CD4-positive, alpha-beta T cell treated with Interleukin-12 subunit alpha and Interleukin-12 subunit beta, for 1 hour (primary cell): Measurements from ENCODE around the gene AATK.

Source experiments
- DNase-seq: peaks from one replicate; pipeline ENCODE4 v3.0.0-alpha.2; 2020

AATK gene

GRCh38 chr17:81181811-81182185 is 15.8 kb upstream of the AATK start:
- DNase-seq: no peak

GRCh38 chr17:81180836-81181810 is 15.1 kb upstream of the AATK start:
- no peak for DNase-seq

DNA sequence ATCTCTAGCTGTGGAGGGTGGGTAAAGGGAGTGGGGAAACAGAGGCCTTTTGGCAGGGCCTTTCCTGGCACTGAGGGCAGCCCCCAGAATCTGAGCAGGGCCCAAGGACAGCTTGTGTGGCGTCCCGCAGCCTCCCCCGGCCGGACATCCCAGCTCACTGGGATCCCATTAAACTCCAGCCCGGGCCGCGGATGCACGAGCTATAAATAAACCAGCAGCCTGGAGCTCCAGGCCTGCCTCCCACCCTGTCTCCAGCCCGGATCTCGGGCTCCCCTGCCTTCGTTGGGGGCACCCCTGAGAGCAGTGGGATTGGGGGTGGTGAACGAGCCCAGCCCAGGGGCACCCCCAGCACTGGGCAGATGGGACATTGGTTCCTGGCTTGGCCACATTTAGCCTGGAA is 13.8 kb upstream of the AATK start:
- no peak for DNase-seq

- no peak for DNase-seq
These were observed 13.2 kb upstream of the AATK start for GRCh38 chr17:81179220-81179619.

DNA sequence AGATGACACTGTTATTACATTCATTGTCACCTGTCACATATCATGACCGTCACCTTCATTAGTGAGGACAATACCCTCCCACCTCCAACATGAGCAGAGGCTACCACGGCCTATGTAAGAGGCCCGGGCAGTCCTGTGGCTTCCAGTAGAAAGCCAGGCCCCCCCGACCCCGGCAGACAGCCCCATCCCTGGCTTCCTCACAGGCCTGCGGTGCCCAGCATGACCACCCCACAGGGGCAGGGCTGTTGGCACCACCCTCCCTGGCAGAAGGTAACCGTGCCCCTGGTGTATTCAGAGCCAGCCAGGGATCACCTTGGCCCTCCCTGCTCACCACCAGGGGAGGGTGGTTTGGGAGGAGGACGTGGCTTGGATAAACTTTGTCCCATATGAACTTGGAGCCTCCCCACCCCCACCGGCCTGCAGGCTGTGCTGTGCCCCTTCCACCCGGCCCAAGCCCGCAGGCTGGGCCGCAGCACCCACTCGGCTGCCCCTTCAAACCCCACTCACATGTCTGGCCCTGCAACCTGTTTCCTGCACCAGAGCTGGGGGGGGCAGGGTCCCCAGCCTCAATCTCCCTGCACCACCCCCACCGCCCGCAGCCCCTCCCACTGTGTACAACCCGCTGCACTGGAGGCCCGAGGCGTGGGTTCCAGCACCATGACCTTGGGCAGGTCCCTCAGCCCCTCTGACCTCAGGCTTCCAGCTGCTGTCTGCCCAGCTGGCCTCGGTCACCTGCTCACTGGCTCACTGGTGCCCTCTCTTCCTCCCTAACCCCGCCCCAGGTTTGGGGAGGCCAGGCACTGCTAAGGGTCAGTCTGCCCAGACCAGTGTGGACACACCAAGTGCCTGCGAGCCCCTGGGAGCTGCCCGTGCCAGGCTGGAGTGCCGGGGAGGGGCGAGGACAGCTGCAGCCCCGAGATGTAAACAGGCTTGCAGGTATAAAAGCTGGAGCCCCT is 12.4 kb upstream of the AATK start:
- no peak for DNase-seq

- no peak for DNase-seq
These were observed 10.6 kb upstream of the AATK start for GRCh38 chr17:81176666-81177065.

DNA sequence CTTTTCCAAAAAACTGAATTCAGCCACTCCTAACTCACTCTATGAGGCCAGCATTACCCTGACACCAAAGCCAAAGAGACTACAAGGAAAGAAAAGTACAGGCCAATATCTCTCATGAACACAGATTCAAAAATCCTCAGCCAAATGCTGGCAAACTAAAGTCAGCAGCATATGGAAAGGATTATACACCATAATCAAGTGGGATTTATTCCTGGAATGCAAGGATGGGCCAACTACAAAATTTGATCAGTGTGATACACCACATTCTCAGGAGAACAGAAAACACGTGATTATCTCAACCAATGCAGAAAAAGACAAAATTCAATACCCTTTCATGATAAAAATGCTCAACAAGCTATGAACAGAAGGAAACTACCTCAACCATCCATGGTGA is 7.7 kb upstream of the AATK start:
- DNase-seq: no peak

DNA sequence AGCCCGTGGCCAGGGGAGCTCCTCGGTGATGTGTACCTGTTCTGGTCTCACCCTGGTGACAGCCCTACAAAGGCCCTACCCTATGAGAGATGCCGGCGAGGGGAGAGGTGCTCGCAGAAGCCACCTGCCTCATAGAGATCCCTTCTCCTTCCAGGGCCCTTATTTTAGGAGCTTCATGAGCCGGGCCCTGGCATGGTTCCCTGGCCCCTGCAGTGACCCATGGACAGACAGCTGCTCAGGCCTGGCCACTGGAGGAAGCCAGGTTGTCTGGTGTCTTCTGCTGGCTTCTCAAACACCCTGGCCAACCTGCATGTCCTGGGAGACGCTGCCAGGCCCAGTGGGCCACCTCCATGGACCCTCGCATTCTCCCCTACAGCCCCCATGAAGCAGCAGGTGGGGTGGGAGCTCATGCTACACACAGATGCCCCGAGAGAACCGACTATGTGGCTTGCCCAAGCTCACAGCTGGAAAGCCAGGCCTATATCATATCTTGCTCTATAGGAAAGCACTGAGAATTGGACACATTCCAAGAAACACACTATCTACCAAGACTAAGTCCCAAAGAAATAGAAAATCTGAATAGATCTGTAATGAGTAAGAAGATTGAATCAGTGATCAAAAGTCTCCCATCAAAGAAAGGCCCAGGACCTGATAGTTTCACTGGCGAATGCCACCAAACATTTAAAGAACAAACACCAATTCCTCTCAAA is 7.2 kb upstream of the AATK start:
- no peak for DNase-seq

DNA sequence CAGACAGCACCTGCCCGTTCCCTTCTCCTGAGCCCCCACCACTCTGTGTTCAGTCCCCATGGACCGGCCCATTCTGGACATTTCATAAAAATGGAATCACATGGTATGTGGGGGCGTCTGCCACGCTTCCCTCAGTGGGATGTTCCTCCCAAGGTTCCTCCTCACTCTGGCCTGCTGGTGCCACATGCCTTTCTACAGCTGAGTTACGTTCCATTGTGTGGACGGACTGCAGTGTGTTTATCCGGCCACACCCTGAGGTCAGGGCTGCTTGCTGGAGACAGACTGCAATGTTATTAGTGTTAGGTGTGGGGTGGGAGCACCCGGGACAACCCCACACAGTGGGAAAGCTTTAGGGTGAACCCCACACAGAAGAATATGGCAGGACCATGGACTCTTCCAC is 5.9 kb upstream of the AATK start:
- DNase-seq: no peak

DNA sequence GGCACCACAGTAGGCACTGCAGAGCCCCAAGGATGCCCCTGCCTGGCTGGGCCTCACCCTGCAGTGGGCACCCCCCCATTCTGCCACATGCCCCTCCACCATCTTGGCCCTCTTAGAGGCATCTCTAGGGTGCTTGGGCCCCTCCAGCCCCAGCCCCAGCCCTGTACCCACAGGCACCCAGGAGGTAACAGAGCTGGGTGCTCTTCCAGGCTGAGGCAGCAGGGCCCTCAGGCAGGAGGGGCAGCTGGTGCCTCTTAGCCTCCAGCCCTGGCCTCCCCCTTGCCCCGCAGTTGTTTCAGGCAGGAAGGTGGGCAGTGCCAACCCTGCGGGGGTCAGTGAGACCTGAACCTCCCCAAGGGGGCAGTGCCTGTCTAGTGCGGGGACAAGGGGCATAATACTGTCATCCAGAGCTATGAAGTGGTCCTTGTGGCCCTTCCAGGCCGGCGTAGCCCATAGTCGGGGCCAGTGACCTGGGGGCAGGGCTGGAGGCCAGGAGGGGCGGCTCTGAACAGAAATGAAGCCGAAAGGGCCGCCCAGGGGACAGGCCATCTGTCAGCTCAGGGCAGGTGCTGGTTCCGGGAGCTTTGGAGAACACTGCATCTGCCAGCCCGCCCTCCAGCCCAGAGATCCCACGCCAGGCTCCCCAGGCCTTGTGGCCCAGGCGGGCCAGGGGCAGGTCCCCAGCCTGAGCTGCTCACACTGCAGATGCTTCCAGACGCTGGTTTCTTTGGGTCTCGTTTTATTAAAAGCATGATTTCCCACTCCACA is 4.9 kb upstream of the AATK start:
- DNase-seq: no peak

DNA sequence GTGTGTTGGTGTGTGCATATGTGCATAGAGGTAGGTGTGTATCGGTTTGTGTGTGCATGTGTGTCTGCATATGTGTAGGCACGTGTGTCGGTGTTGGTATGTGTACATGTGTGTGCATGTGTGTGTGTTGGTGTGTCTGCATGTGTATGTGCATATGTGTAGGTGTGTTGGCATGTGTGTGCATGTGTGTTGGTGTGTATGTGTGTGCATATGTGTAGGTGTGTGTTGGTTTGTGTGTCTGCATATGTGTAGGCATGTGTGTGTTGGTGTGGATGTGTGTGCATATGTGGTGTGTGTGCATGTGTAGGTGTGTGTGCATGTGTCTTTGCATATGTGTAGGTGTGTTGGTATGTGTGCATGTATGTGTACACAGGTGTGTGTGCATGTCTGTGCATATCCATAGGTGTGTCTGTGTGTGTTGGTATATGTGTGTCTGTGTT is 3.9 kb upstream of the AATK start:
- DNase-seq: no peak

GRCh38 chr17:81167638-81168037 is 1.6 kb upstream of the AATK start:
- DNase-seq: no peak

GRCh38 chr17:81167194-81167524 is 1.1 kb upstream of the AATK start:
- DNase-seq: no peak

GRCh38 chr17:81165246-81166032 is 582 bp downstream of the AATK start, which contains the start of gene PVALEF:
Gene PVALEF (plus strand): TSS chr17:81165507. CDS start chr17:81181227, 15,720 bp downstream.
- no peak for DNase-seq

GRCh38 chr17:81164371-81165245 is 1.4 kb downstream of the AATK start:
- no peak for DNase-seq

GRCh38 chr17:81163703-81164370 is 2.2 kb downstream of the AATK start:
- no peak for DNase-seq

DNA sequence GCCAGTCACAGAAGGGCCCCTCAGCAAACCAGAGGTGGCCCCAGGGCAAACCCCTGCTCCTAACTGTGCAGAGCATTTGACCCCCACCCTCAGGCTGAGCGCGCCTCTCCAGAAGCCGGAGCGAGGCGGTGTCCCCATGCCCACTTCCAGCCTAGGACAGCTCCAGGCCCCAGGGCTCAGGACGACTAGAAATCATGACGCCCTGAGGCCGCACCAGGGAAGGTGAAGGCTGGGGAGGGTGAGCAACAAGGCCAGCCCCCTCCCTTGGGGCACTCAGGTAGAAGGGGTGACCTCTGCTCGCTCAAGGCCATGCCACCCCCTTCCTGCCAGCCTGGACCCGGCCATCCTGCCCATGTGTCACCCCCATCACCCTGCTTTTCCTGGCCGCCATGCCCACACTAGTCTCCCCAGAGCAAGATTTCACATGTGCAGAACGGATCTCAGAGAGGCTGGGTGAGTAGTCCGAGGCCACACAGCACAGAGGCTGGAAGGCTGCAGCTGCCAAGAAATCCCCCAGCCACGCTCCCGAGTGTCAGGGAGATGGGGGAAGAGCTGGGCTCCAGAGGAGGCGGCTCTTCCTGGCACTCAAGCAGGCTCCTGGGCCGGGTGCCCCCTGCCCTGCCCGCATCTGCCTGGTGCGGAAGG is 2.8 kb downstream of the AATK start:
- DNase-seq: no peak

DNA sequence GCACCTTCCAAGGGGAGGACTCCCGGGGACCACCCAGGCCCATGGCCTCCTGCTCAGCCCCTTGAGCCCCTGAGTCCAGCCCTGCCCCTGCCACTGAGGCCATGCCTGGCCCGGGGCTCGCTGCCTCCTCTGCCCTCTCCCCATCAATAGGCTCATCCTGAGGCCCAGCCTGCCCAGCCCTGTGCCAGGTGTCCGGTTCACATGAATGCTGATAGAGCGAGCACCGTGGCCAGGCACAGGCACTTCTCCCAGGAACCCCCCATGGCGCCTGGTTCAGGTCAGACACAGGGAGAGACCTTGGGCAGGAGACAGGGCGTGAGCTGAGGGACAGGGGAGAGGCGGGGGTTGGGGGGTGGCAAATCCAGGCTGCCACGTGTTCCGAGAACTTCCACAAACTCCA is 3.5 kb downstream of the AATK start:
- no peak for DNase-seq

- DNase-seq: no peak
These were observed 4.0 kb downstream of the AATK start for GRCh38 chr17:81161972-81162371.
